Activated CD8-positive, alpha-beta T cell treated with anti-CD3 and anti-CD28 coated beads for 36 hours (primary cell): ENCODE data around the gene SOX15. TPM values are rescaled to one million over a fixed set of nuclear protein-coding genes. Genes with fewer than 3 reads are reported as not detected.

Source experiments
- ATAC-seq: fragments of 200-7000 bp; cut with Tn5 transposase; one replicate; pipeline ENCODE4 v1.10.0; 2021; ENCODE audit warnings: mild to moderate bottlenecking, moderate library complexity
- CTCF ChIA-PET: fragments of 350-600 bp; sonication (Branson Sonifier 250); formaldehyde crosslinking; loops from one replicate; lab custom pipeline; 2021; ENCODE audit warnings: antibody characterized with exemption; lab: Charles Lee
- POLR2A ChIA-PET: fragments of 350-600 bp; sonication (Branson Sonifier 250); formaldehyde crosslinking; loops from one replicate; lab custom pipeline; 2021; ENCODE audit warnings: antibody characterized with exemption; lab: Charles Lee
- DNase-seq: peaks from one replicate; pipeline ENCODE4 v3.0.0-alpha.2; 2020
- H3K27ac Mint-ChIP-seq: one replicate; pipeline ENCODE4 v1.8.0; 2021; ENCODE audit warnings: mild to moderate bottlenecking, mixed read lengths
- H3K27me3 Mint-ChIP-seq: one replicate; pipeline ENCODE4 v1.8.0; 2021; ENCODE audit warnings: mixed read lengths
- H3K36me3 Mint-ChIP-seq: one replicate; pipeline ENCODE4 v1.8.0; 2021; ENCODE audit warnings: low read depth, mixed read lengths
- H3K4me1 Mint-ChIP-seq: one replicate; pipeline ENCODE4 v1.8.0; 2021; ENCODE audit warnings: low read depth, mixed read lengths
- H3K4me3 Mint-ChIP-seq: one replicate; pipeline ENCODE4 v1.8.0; 2021; ENCODE audit warnings: mild to moderate bottlenecking, moderate library complexity, mixed read lengths
- H3K9me3 Mint-ChIP-seq: one replicate; pipeline ENCODE4 v1.8.0; 2021; ENCODE audit warnings: mixed read lengths
- intact Hi-C: fragments of 100-400 bp; cut with micrococcal nuclease; formaldehyde crosslinking; loops from one replicate; pipeline ENCODE4 v1.10.0; 2022
- total RNA-seq, 2 experiments: library from RNA; stranded (reverse); gene quantifications; one replicate each; pipeline ENCODE4 v1.2.3, GENCODE V29; 2021
- TF ChIP-seq, protein P1 (sequence below): fragments of 200-600 bp; IDR thresholded peaks from one replicate; pipeline ENCODE4 v1.8.0; 2022; ENCODE audit warnings: antibody characterized with exemption, mild to moderate bottlenecking

SOX15 gene
- total RNA-seq, 2 experiments from 2014 or later, result 0.25 TPM; not detected in 1

DNA sequence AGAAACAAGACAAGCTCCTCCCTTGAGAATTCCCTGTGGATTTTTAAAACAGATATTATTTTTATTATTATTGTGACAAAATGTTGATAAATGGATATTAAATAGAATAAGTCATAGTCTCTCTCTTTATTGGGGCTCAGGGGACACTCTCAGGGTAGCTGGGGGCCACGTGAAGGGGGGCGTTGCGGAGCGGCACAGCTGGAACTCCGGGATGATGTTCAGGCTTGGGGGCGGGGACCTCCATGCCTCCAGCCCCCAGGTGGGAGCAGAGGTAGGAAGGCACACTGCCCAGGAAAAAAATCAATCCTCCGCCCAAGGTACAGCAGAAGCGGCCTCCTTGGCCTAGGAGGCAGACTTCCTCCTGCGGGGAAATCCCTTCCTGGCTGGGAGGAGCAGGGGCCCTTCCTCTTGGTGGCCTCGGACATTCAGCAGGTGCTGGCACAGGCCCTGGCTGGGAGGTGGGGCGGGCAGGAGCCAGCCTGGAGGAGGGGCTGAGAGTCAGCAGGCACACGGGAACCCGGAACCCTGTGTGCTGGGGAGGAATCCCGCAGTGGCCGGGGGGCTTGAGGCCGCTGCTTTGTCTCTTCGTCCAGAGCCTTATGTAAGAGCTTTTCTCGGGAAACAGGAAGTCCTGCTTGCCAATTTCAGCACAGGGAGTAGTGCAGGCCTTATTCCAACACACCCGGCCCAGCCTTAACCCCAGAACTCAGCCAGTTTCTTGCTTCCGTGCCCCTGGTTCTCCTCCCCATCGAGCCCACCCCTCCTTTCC lies 31.9 kb downstream of the SOX15 start:
- ChIA-PET CTCF (interaction anchor here (1.1 to 7.9 kb wide), 6 partner anchors 9 to 205 kb away, joined by 3 to 186 read pairs (median 6); partner anchors contain the start of gene TNFSF12), POLR2A (interaction anchor here (0.7 to 2.8 kb wide), 13 partner anchors 9 to 689 kb away, joined by 3 to 19 read pairs (median 4); partner anchors contain the start of genes CD68, MPDU1, POLR2A and SOX15)
- no peak for ATAC-seq
- intact Hi-C loops, result no loop called here
- peak overlapping the region; percentile 85 for H3K4me3 Mint-ChIP-seq
- peaks cover 60% of the 10 kb centered on the region for H3K4me1 Mint-ChIP-seq
- TF ChIP-seq, protein P1, sequence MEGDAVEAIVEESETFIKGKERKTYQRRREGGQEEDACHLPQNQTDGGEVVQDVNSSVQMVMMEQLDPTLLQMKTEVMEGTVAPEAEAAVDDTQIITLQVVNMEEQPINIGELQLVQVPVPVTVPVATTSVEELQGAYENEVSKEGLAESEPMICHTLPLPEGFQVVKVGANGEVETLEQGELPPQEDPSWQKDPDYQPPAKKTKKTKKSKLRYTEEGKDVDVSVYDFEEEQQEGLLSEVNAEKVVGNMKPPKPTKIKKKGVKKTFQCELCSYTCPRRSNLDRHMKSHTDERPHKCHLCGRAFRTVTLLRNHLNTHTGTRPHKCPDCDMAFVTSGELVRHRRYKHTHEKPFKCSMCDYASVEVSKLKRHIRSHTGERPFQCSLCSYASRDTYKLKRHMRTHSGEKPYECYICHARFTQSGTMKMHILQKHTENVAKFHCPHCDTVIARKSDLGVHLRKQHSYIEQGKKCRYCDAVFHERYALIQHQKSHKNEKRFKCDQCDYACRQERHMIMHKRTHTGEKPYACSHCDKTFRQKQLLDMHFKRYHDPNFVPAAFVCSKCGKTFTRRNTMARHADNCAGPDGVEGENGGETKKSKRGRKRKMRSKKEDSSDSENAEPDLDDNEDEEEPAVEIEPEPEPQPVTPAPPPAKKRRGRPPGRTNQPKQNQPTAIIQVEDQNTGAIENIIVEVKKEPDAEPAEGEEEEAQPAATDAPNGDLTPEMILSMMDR, result no peak
- H3K9me3 Mint-ChIP-seq, result no peaks in the 10 kb centered on the region
- peaks cover 13% of the 10 kb centered on the region for H3K36me3 Mint-ChIP-seq
- H3K27ac Mint-ChIP-seq, result peak overlapping the region; percentile 86
- peak; percentile 40 for DNase-seq
- H3K27me3 Mint-ChIP-seq, result no peaks in the 10 kb centered on the region

DNA sequence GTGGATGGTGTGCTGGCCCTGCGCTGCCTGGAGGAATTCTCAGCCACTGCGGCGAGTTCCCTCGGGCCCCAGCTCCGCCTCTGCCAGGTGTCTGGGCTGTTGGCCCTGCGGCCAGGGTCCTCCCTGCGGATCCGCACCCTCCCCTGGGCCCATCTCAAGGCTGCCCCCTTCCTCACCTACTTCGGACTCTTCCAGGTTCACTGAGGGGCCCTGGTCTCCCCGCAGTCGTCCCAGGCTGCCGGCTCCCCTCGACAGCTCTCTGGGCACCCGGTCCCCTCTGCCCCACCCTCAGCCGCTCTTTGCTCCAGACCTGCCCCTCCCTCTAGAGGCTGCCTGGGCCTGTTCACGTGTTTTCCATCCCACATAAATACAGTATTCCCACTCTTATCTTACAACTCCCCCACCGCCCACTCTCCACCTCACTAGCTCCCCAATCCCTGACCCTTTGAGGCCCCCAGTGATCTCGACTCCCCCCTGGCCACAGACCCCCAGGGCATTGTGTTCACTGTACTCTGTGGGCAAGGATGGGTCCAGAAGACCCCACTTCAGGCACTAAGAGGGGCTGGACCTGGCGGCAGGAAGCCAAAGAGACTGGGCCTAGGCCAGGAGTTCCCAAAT lies 32.6 kb downstream of the SOX15 start:
- Mint-ChIP-seq H3K4me1 (peaks cover 61% of the 10 kb centered on the region), H3K4me3 (no peak overlapping the region), H3K9me3 (no peaks in the 10 kb centered on the region), H3K27me3 (no peaks in the 10 kb centered on the region), H3K36me3 (peaks cover 6% of the 10 kb centered on the region), H3K27ac (no peak overlapping the region)
- no peak for ATAC-seq
- ChIA-PET CTCF (interaction anchor here (1.4 to 7.9 kb wide), 5 partner anchors 8 to 204 kb away, joined by 3 to 186 read pairs (median 7); partner anchors contain the start of gene TNFSF12), POLR2A (interaction anchor here (0.9 to 2.8 kb wide), 9 partner anchors 8 to 71 kb away, joined by 3 to 19 read pairs (median 4); partner anchors contain the start of genes CD68, POLR2A, SOX15 and TNFSF12)
- intact Hi-C loops, result no loop called here
- peak; percentile 1 for DNase-seq
- TF ChIP-seq, protein P1, result no peak

GRCh38 chr17:7556627-7557026 lies 33.3 kb downstream of the SOX15 start:
- intact Hi-C loops, result no loop called here
- TF ChIP-seq, protein P1, result no peak
- no peaks in the 10 kb centered on the region for H3K9me3 Mint-ChIP-seq
- H3K4me3 Mint-ChIP-seq, result no peak overlapping the region
- ChIA-PET POLR2A (interaction anchor here (1.0 to 2.8 kb wide), 5 partner anchors 23 to 71 kb away, joined by 3 to 19 read pairs (median 5); partner anchors contain the start of genes CD68 and POLR2A), CTCF (interaction anchor here (6.3 to 7.9 kb wide), 2 partner anchors 34 to 42 kb away, joined by 165 to 186 read pairs; no protein-coding TSS in a partner anchor)
- peaks cover 68% of the 10 kb centered on the region for H3K4me1 Mint-ChIP-seq
- H3K27me3 Mint-ChIP-seq, result no peaks in the 10 kb centered on the region
- ATAC-seq, result no peak
- peak; percentile 0 for DNase-seq
- peaks cover 8% of the 10 kb centered on the region for H3K36me3 Mint-ChIP-seq
- no peak overlapping the region for H3K27ac Mint-ChIP-seq

GRCh38 chr17:7555320-7555948 lies 34.5 kb downstream of the SOX15 start:
- peaks cover 74% of the 10 kb centered on the region for H3K4me1 Mint-ChIP-seq
- intact Hi-C loops, result no loop called here
- ATAC-seq, result no peak
- DNase-seq, result no peak
- TF ChIP-seq, protein P1, result peak; percentile 8
- H3K9me3 Mint-ChIP-seq, result no peaks in the 10 kb centered on the region
- ChIA-PET CTCF (interaction anchor here (1.0 to 7.9 kb wide), 2 partner anchors 34 to 41 kb away, joined by 4 to 186 read pairs; no protein-coding TSS in a partner anchor), POLR2A (interaction anchor here (0.7 kb wide), 1 partner anchor 17 kb away, joined by 3 read pairs; no protein-coding TSS in a partner anchor)
- no peak overlapping the region for H3K4me3 Mint-ChIP-seq
- peaks cover 7% of the 10 kb centered on the region for H3K36me3 Mint-ChIP-seq
- H3K27ac Mint-ChIP-seq, result no peak overlapping the region
- no peaks in the 10 kb centered on the region for H3K27me3 Mint-ChIP-seq
